ENCODE data around the gene TCF7L1.

Gene TCF7L1

DNA sequence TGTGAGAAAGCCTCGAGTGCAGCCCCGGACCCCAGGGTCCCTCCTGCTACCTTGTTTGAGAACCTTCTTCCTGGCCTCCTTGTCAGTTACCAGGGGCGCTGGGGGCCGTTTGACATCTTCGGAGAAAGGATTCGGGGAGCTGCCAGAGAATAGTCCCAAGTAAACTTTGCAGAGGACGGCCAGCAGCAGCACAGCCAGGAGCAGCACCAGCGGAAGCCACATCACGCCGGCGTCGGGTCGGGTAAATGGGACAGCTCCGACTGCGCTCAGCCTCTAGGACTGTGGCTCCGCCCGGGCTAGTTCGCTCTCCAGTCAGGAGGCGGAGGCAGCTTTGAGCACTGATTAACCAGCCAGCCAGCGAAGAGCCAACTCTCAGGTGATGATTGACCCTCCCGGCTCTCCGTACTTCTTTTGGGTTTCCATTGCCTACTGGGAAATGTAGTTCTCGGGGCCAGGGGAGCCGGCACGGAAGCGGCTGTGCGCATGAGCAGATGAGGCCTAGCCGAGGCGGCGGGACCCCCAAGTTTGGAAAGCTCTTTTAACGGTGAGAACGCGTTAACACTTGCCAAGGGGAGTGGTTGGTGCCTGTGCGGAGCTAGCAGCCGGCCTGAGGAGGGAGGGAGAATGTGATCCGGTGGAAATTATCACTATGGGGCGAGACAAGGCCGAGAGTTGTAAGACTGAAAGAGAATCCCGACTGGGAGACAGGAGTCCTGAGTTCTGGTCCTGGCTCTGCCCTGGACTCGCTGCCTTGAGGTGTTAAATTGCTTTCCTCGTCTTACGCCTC, 221.3 kb downstream of the TCF7L1 start, which contains the start of the genes ELMOD3 and RETSAT:
ELMOD3 (plus strand) TSS at position 484 of the 787 bp plus-strand sequence. CDS start 2,430 bp downstream, outside the sequence.
RETSAT (minus strand) TSS at position 243 of the 787 bp plus-strand sequence; CDS start at position 222, 21 bp downstream.
- peak within 1 kb of the TSS; percentile 98 for H3K4me3 ChIP-seq (ENCODE audit: low read length)
- peak; percentile 98 for DNase-seq (ENCODE audit: low read depth)
- TF ChIP-seq, protein P1, sequence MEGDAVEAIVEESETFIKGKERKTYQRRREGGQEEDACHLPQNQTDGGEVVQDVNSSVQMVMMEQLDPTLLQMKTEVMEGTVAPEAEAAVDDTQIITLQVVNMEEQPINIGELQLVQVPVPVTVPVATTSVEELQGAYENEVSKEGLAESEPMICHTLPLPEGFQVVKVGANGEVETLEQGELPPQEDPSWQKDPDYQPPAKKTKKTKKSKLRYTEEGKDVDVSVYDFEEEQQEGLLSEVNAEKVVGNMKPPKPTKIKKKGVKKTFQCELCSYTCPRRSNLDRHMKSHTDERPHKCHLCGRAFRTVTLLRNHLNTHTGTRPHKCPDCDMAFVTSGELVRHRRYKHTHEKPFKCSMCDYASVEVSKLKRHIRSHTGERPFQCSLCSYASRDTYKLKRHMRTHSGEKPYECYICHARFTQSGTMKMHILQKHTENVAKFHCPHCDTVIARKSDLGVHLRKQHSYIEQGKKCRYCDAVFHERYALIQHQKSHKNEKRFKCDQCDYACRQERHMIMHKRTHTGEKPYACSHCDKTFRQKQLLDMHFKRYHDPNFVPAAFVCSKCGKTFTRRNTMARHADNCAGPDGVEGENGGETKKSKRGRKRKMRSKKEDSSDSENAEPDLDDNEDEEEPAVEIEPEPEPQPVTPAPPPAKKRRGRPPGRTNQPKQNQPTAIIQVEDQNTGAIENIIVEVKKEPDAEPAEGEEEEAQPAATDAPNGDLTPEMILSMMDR (conservative IDR thresholded peaks at IDR 0.05; ENCODE audit: low read depth, low read length), result no peak

DNA sequence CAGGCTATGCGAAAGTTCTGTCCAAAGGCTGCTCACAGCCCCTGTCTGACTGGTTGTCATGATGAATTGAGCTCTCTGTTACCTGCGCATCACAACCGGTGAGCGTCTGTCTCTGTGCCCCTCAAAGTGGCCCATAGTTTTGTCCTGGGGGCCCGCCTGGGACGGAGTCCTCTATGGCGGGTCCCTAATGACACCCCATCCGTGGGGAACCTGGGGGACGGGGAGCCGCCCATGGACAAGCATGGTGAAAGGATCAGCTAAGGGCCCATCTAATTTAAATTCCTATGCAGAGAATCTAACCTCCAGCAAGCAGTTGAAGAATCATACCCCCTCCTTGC, 221.8 kb downstream of the TCF7L1 start:
- peak overlapping the region; percentile 98 for H3K4me3 ChIP-seq (ENCODE audit: low read length)
- DNase-seq (ENCODE audit: low read depth), result no peak
- TF ChIP-seq, protein P1 (conservative IDR thresholded peaks at IDR 0.05; ENCODE audit: low read depth, low read length), result no peak

DNA sequence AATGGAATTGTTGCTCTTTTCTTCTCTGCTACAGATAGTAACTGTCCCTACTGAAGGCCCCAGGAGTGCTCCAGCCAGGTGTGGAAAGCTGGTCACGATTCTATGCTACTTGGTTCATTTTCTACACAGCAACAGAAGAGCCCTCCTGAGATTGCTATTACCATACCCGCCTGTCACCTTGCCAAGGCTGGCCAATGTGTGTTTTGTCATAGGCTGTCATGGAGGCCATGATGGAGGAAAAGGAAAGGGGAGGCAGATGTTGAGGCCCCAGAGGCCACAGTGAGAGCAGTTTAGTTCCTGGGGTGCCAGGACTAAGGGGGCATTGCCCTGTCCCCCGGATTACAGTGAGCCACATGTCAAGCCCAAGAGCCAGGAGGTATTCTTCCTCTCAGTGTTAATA, 222.3 kb downstream of the TCF7L1 start:
- TF ChIP-seq, protein P1 (conservative IDR thresholded peaks at IDR 0.05; ENCODE audit: low read depth, low read length), result no peak
- H3K4me3 ChIP-seq (ENCODE audit: low read length), result peak overlapping the region; percentile 98
- DNase-seq (ENCODE audit: low read depth), result no peak

DNA sequence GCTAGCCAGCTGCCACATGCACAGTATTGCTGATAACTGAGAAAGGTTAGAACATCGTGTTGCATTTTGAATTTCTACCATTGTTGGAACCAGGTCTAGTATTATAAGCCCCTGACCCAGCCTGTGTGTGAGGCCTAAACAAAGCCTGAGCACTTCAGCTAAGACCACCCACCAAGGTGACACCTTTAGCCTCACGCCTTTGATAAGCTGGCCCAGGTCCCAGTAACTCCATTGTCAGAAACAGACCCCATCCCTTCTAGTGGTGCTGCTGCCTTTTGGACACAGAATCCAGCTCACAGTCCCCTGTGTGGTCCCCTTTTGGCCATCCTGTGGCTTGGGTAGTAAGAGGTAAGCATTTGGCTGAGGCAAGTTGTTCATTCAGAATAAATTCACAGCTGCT, 223.0 kb downstream of the TCF7L1 start:
- no peak for DNase-seq (ENCODE audit: low read depth)
- H3K4me3 ChIP-seq (ENCODE audit: low read length), result no peak overlapping the region
- TF ChIP-seq, protein P1 (conservative IDR thresholded peaks at IDR 0.05; ENCODE audit: low read depth, low read length), result no peak

DNA sequence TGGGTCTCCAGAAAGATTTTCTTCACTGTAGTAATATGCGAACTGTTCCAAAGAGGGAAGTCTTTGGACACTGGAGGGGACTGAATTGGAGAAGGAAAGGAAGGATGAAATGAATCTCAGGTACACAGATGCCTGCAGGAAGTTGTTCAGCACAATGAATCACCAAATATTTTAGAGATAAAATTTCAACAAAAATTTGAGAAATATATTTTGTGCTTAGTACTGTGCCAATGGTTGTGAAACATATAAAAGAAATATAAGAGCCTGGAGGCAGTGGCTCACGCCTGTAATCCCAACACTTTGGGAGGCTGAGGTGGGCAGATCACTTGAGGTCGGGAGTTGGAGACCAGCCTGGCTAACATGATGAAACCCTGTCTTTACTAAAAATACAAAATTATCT, 224.5 kb downstream of the TCF7L1 start:
- no peak for DNase-seq (ENCODE audit: low read depth)
- TF ChIP-seq, protein P1 (conservative IDR thresholded peaks at IDR 0.05; ENCODE audit: low read depth, low read length), result no peak
- H3K4me3 ChIP-seq (ENCODE audit: low read length), result no peak overlapping the region

Data from retinal pigment epithelial cell (primary cell).